ENCODE data around the gene MCF2L.
"Not testable (repeated sequence)": the region's sequence is repeated elsewhere in the genome, so short reads cannot be mapped to it uniquely, and the experiment has no call there.

MCF2L gene

DNA sequence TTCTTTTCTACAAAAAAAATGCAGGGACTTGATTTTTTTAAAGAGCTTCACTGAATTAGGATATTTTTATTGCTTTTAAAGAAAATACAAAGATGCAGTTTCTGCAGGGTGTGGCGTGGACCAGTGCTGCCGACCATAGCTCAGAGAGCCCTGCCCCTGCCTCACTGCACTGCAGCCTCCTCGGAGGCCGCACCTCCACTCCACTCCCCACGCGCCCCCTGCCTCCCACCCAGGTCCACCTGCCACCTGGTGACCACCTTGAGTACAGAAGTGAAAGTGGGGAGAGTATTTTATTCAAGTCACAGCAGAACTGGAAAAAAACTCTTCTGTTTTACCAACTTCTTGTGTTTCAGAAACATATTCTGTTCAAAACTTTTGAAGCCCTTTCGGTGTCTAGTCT, 128.6 kb downstream of the MCF2L start:
- DNase-seq (ENCODE audit: low read depth), result no peak

- no peak for DNase-seq (ENCODE audit: low read depth)
These were observed 129.2 kb downstream of the MCF2L start for GRCh38 chr13:113098162-113098732.

GRCh38 chr13:113099142-113099541, 130.1 kb downstream of the MCF2L start:
- DNase-seq (ENCODE audit: low read depth), result no peak

DNA sequence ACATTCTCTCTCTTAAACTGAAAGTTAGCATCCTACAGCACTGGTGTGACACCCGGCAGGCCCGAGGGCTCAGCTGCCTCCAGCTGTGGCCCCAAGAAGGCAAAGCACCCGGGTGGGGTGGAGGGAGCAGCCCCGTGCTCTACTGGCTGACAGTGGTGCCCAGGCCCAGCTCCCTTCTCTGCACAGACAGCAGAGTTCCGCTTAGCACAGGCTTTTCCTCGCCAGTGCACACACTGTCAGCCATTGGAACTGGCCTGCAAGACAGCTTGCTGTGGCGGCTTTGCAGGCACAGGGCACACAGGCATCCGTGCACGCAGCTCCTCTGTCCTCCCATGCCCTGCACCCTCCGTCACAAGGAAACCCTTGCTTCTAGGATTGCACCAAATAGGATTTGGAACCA, 133.3 kb downstream of the MCF2L start:
- DNase-seq (ENCODE audit: low read depth), result not testable (repeated sequence)

- DNase-seq (ENCODE audit: low read depth), result no peak
These were observed 133.7 kb downstream of the MCF2L start for GRCh38 chr13:113102727-113103126.

DNA sequence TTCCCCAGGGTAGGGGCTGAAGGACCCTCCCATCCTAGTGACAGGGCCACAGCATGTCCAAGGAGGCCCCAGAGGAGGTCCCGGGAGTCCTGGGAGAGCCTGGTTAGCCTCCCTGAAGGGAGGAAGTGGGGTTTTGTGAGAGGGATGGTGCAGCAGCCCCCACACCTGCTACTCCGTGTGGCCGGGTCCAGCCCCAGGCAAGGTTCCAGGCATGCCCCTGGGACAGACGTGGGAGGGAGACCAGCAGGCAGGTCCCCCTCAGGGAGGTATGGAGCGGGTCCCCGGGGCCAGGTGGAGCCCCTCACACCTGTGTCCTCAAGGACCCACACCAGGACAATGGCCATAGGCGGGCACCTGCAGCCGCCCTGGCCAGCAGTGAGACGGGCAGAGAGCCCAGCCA, 134.6 kb downstream of the MCF2L start:
- no peak for DNase-seq (ENCODE audit: low read depth)

DNA sequence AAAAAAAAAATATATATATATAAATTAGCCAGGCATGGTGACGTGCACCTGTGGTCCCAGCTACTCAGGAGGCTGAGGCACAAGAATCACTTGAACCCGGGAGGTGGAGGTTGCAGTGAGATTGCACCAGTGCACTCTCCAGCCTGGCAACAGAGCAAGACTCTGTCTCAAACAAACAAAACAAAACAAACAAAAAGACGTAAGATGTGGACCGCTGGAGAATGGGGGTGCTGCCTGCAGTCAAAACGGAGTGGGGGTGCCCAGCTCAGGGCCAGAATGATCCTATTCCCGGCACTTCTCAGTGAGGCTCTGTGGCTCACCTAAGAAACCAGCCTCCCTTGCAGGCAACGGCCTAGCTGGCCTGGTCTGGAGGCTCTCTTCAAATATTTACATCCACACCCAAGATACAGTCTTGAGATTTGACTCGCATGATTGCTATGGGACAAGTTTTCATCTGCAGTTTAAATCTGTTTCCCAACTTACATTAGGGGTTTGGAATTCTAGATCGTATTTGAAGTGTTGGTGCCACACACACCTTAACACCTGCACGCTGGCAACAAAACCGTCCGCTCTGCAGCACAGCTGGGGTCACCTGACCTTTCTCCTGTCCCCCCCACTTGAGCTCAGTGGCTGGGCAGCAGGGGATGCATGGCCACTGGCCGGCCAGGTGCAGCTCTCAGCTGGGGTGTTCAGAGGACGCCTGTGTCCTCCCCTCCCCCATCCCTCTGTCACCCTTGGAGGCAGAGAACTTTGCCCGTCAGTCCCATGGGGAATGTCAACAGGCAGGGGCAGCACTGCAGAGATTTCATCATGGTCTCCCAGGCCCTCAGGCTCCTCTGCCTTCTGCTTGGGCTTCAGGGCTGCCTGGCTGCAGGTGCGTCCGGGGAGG, 136.3 kb downstream of the MCF2L start, which contains the start of gene F7:
TSS of gene F7 (plus strand) at position 760 of the 889 bp plus-strand sequence. CDS start at position 811, 51 bp downstream.
- DNase-seq (ENCODE audit: low read depth), result no peak

DNA sequence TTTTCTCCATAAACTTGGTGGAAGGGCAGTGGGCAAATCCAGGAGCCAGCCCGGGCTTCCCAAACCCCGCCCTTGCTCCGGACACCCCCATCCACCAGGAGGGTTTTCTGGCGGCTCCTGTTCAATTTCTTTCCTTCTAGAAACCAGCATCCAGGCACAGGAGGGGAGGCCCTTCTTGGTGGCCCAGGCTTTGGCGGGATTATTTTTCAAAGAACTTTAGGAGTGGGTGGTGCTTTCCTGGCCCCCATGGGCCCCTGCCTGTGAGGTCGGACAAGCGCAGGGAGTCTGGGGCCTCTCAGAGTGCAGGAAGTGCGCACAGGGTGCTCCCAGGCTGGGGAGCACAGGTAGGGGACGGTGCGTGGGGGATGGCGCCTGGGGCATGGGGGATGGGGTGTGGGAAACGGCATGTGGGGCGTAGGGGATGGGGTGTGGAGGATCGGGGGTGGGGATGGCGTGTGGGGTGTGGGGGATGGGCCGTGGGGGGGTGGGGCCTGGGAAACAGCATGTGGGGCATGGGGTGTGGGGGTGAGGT, 137.0 kb downstream of the MCF2L start:
- no peak for DNase-seq (ENCODE audit: low read depth)

- DNase-seq (ENCODE audit: low read depth), result no peak
These were observed 137.8 kb downstream of the MCF2L start for GRCh38 chr13:113106711-113107351.

GRCh38 chr13:113108521-113108920, 139.5 kb downstream of the MCF2L start:
- DNase-seq (ENCODE audit: low read depth), result not testable (repeated sequence)

DNA sequence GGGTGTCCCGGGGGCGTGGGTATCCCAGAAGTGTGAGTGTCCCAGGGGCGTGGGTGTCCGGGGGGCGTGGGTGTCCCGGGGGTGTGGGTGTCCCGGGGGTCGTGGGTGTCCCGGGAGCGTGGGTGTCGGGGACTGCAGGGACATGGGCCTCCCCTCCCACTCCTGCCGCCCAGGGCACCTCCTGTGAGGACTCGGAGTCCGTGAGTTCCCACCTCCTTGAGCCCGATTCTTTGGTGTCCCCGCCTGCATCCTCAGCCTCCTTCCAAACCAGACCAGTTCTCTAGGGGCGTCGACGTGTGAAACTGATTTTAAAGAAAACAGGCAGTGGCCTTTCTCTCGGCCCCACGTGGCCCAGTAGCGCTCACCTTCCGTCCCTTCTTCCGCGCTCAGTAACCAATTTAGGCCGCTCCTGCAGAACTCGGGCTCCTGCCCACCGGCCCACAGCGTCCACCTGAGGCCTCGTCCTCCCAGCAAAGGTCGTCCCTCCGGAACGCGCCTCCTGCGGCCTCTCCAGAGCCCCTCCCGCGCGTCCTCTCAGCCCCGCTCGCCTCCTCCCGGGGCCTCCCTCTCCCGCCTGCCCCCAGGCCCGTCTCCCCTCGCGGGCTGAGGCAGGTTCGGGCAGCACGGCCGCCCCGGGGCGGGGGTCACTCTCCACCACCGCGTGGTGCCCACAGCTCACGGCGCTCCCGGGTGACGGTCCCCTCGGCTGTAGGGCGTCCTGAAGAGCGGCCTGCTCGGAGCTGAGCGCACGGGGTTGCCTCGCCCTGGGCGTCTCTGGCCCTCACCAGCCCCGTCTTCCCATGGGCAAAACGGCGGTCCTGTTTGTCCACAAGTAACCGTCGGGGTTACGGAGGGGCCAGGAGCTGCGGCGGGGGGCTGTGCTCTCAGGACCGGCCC, 140.4 kb downstream of the MCF2L start:
- no peak for DNase-seq (ENCODE audit: low read depth)

- no peak for DNase-seq (ENCODE audit: low read depth)
These were observed 141.2 kb downstream of the MCF2L start for GRCh38 chr13:113110048-113110851.

DNA sequence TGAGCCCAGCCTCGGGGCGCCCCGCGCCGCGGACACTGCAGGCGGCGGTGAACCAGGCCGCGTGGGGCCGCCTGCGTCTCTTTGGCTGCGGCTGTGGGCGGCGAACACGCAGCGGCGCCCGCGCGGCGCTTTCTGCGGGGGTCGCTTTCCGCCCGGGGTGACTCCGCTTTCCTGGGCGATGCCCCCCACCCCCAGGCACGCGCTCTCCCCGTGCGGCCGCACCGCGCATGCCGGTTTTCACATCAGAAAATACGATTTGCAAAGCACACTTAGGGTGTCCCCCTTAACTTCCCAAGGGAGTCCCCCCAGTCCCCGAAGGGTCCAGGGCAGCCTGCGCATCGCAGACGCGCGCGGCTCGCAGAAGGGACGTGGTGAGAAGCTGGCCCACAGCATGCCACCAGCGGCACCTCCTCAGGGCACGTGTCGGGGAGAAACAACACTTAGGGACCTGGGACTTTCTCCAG, 141.9 kb downstream of the MCF2L start:
- no peak for DNase-seq (ENCODE audit: low read depth)

DNA sequence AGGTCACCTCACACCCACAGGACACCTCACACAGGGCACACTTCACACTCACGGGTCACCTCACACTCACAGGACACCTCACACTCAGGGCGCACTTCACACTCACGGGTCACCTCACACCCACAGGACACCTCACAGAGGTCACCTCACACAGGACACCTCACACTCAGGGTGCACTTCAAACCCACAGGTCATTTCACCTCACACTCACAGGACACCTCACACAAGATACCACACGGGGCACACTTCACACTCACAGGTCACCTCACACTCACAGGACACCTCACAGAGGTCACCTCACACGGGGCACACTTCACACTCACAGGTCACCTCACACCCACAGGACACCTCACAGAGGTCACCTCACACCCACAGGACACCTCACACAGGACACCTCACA, 142.8 kb downstream of the MCF2L start:
- DNase-seq (ENCODE audit: low read depth), result not testable (repeated sequence)

- DNase-seq (ENCODE audit: low read depth), result not testable (repeated sequence)
These were observed 143.5 kb downstream of the MCF2L start for GRCh38 chr13:113112475-113112874.

GRCh38 chr13:113112893-113113845, 144.2 kb downstream of the MCF2L start:
- DNase-seq (ENCODE audit: low read depth), result no peak

DNA sequence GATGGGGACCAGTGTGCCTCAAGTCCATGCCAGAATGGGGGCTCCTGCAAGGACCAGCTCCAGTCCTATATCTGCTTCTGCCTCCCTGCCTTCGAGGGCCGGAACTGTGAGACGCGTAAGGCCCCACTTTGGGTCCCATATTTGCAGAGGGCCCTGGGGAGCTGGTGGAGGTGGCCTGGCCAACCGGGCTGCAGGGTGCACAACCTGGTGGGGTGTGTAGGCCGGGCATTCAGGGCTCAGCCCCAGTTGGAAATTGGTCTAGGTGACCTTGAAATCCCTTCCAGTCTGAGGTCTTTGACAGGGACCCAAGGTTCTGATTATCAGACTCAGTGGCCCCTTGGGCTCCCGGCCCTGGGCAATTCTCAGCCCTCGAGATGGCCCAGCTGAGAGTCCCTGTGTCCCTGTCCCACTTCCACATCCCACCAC, 144.8 kb downstream of the MCF2L start:
- no peak for DNase-seq (ENCODE audit: low read depth)

- DNase-seq (ENCODE audit: low read depth), result no peak
These were observed 145.7 kb downstream of the MCF2L start for GRCh38 chr13:113114511-113115362.
